Mucosa of stomach (tissue), 1 donor: ENCODE measurements around the gene IGFBP4.

Source experiments
- H3K27me3 ChIP-seq: one replicate; pipeline ENCODE4 v1.7.0; 2013; ENCODE audit warnings: mild to moderate bottlenecking, low read length; ENCODE audit not compliant: control insufficient read depth, insufficient read depth
- H3K36me3 ChIP-seq: one replicate; pipeline ENCODE4 v1.7.0; 2013; ENCODE audit warnings: low read length; ENCODE audit not compliant: control insufficient read depth, insufficient read depth
- H3K4me1 ChIP-seq: one replicate; pipeline ENCODE4 v1.7.0; 2013; ENCODE audit warnings: mild to moderate bottlenecking, low read length; ENCODE audit not compliant: control insufficient read depth, insufficient read depth
- H3K4me3 ChIP-seq: one replicate; pipeline ENCODE4 v1.7.0; 2013; ENCODE audit warnings: low read length
- H3K9ac ChIP-seq: one replicate; pipeline ENCODE4 v1.7.0; 2013; ENCODE audit warnings: mild to moderate bottlenecking, low read length, moderate library complexity
- H3K9me3 ChIP-seq: one replicate; pipeline ENCODE4 v1.7.0; 2013; ENCODE audit warnings: mild to moderate bottlenecking, low read length, moderate library complexity; ENCODE audit not compliant: control insufficient read depth
- donor health status: Pancreatic carcinoma.

IGFBP4 gene

GRCh38 chr17:40451420-40451819 lies 8.2 kb downstream of the IGFBP4 start:
- Histone ChIP-seq H3K4me3 (no peak overlapping the region), H3K36me3 (peaks cover 19% of the 10 kb centered on the region), H3K9ac (no peak overlapping the region), H3K9me3 (no peaks in the 10 kb centered on the region), H3K4me1 (peaks cover 76% of the 10 kb centered on the region), H3K27me3 (no peaks in the 10 kb centered on the region)

GRCh38 chr17:40452216-40452787 lies 9.1 kb downstream of the IGFBP4 start:
- no peak overlapping the region for H3K4me3 ChIP-seq
- H3K9ac ChIP-seq, result no peak overlapping the region
- H3K4me1 ChIP-seq, result peaks cover 73% of the 10 kb centered on the region
- peaks cover 28% of the 10 kb centered on the region for H3K36me3 ChIP-seq
- H3K9me3 ChIP-seq, result no peaks in the 10 kb centered on the region
- H3K27me3 ChIP-seq, result no peaks in the 10 kb centered on the region

GRCh38 chr17:40452921-40453378 lies 9.7 kb downstream of the IGFBP4 start:
- peaks cover 73% of the 10 kb centered on the region for H3K4me1 ChIP-seq
- H3K9ac ChIP-seq, result no peak overlapping the region
- H3K9me3 ChIP-seq, result no peaks in the 10 kb centered on the region
- peaks cover 30% of the 10 kb centered on the region for H3K36me3 ChIP-seq
- H3K27me3 ChIP-seq, result no peaks in the 10 kb centered on the region
- H3K4me3 ChIP-seq, result no peak overlapping the region

DNA sequence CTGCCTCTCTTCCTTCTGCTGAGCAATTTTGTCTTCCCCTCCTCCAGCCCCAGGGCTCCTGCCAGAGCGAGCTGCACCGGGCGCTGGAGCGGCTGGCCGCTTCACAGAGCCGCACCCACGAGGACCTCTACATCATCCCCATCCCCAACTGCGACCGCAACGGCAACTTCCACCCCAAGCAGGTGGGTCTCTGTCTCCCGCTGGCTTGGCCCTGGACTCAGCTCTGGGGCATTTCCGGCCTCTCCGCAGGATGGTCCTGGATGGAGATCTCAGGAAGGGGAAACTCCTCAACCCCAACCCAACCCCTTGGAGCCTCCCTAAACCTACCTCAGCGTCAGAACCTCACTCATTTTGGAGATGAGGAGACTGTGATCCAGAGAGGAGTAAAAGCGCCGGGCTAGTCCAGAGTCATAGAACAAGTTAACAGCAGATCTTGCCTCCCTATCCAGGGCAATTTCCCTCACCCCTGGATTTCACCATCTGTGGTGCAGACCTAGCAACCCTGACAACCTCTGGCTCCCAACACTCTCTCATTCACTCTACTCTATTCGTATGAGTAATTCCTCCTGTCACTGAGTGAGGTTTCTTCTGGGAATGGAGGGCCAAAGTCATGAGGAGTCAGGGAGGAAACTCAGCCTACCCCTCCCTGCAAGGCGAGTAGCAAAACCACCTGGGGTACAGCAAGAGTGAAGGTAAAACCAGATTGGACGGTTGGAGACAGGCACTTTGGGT lies 10.8 kb downstream of the IGFBP4 start:
- no peak overlapping the region for H3K4me3 ChIP-seq
- H3K36me3 ChIP-seq, result peaks cover 30% of the 10 kb centered on the region
- peaks cover 73% of the 10 kb centered on the region for H3K4me1 ChIP-seq
- no peak overlapping the region for H3K9ac ChIP-seq
- no peaks in the 10 kb centered on the region for H3K27me3 ChIP-seq
- no peaks in the 10 kb centered on the region for H3K9me3 ChIP-seq

- Histone ChIP-seq H3K9ac (no peak overlapping the region), H3K4me1 (peaks cover 68% of the 10 kb centered on the region), H3K9me3 (no peaks in the 10 kb centered on the region), H3K36me3 (peaks cover 30% of the 10 kb centered on the region), H3K4me3 (no peak overlapping the region), H3K27me3 (no peaks in the 10 kb centered on the region)
Measured at GRCh38 chr17:40454613-40454995, 11.4 kb downstream of the IGFBP4 start.

GRCh38 chr17:40456396-40456951 lies 13.2 kb downstream of the IGFBP4 start:
- Histone ChIP-seq H3K36me3 (peaks cover 30% of the 10 kb centered on the region), H3K9me3 (no peaks in the 10 kb centered on the region), H3K4me1 (peaks cover 53% of the 10 kb centered on the region), H3K9ac (no peak overlapping the region), H3K4me3 (no peak overlapping the region), H3K27me3 (no peaks in the 10 kb centered on the region)

DNA sequence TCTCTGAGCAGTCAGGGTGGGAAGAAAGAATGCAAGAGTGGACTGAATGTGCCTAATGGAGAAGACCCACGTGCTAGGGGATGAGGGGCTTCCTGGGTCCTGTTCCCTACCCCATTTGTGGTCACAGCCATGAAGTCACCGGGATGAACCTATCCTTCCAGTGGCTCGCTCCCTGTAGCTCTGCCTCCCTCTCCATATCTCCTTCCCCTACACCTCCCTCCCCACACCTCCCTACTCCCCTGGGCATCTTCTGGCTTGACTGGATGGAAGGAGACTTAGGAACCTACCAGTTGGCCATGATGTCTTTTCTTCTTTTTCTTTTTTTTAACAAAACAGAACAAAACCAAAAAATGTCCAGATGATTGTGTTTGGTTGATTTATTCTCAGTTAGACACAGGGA lies 14.1 kb downstream of the IGFBP4 start:
- peaks cover 28% of the 10 kb centered on the region for H3K36me3 ChIP-seq
- H3K9ac ChIP-seq, result no peak overlapping the region
- H3K27me3 ChIP-seq, result no peaks in the 10 kb centered on the region
- no peaks in the 10 kb centered on the region for H3K9me3 ChIP-seq
- peaks cover 47% of the 10 kb centered on the region for H3K4me1 ChIP-seq
- H3K4me3 ChIP-seq, result no peak overlapping the region

DNA sequence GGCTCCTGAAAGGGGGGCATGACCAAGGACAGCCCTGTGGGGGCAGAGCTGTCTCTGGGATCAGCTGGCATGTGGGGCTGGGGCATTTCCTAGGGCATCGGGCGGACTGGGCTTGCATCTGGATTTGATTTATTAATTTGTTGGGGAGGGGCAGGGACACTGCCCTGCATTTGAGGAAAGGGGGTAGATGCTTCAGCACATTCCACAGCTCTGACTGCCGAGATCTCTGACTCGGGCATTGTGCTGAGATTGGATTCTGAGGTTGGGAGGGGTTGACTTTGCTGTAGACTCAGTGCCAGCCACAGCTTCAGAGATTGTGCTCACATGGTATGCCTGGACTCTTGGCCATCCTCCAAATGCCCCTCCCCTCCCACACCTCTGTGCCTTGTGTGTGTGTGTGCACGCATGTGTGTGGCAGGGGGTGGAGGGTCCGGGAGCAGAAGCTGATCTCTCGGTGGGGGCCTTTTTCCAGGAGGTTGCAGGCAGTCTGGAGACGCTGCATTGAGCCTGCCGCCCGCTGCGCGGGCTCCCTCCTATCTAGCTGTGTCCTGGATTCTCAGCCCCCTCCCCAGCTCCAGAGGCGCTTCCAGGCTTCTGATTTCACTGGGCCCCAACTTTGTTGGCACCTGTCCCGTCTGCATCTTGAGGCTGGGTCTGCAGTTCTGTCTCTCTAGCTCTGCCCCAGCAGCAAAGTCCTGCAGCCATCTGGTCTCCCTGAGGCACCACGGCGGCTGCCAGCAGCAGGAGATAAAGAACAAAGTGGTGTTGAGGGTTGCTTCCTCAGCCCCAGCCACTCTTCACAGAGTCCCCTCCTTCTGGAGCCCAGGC lies 14.9 kb downstream of the IGFBP4 start:
- no peak overlapping the region for H3K4me3 ChIP-seq
- peaks cover 39% of the 10 kb centered on the region for H3K4me1 ChIP-seq
- H3K27me3 ChIP-seq, result no peaks in the 10 kb centered on the region
- no peaks in the 10 kb centered on the region for H3K9me3 ChIP-seq
- H3K9ac ChIP-seq, result no peak overlapping the region
- peaks cover 22% of the 10 kb centered on the region for H3K36me3 ChIP-seq

DNA sequence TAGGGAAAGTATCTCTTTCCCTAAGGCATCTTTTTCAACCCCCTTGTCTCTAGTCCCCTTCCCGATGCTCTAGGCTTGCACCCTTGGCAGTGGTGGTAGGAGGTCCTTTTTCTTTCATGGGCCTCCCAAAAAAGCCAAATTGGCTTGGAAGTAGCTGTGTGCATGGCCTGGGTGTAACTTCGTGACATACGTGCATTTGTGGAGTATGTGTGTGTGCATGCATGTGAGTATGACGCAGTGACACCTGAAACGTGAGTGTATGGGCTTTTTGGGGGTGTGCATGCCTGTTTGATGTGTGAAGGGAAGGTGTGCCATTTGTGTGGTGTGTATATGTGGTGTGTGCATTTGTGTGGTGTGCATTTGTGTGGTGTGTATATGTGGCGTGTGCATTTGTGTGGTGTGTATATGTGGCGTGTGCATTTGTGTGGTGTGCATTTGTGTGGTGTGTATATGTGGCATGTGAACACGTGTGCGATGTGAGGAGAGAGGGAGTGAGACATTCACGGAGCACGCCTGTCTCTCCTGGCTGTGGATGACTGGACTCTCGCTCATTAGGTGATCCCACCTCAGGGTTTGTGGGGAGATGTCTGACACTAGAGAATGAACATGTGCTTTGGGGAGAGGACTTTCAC lies 15.7 kb downstream of the IGFBP4 start:
- no peak overlapping the region for H3K4me3 ChIP-seq
- no peak overlapping the region for H3K9ac ChIP-seq
- no peaks in the 10 kb centered on the region for H3K9me3 ChIP-seq
- H3K4me1 ChIP-seq, result peaks cover 31% of the 10 kb centered on the region
- H3K36me3 ChIP-seq, result peaks cover 20% of the 10 kb centered on the region
- H3K27me3 ChIP-seq, result no peaks in the 10 kb centered on the region

- no peaks in the 10 kb centered on the region for H3K27me3 ChIP-seq
- no peak overlapping the region for H3K9ac ChIP-seq
- H3K9me3 ChIP-seq, result no peaks in the 10 kb centered on the region
- peaks cover 24% of the 10 kb centered on the region for H3K4me1 ChIP-seq
- peaks cover 12% of the 10 kb centered on the region for H3K36me3 ChIP-seq
- no peak overlapping the region for H3K4me3 ChIP-seq
Measured at GRCh38 chr17:40459636-40460603, 16.7 kb downstream of the IGFBP4 start.

DNA sequence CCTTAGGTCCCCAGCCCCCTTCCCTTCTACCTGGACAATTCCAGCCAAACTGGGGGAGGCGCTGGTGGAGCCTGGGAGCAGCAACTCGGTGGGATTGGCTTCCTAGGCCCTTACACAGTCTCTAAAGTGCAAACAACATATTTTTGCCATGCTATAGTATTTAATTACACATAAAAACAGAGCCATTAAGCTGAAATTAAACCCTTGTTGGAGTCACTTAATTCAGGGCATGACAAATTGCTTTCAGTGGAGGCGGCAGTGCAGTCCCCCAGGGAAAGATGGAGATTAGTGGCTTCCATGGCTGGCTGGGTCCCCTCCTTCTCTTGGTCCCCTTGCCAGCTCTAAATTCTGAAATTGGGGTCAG lies 17.3 kb downstream of the IGFBP4 start:
- peaks cover 24% of the 10 kb centered on the region for H3K4me1 ChIP-seq
- H3K27me3 ChIP-seq, result no peaks in the 10 kb centered on the region
- no peaks in the 10 kb centered on the region for H3K9me3 ChIP-seq
- H3K9ac ChIP-seq, result no peak overlapping the region
- peaks cover 12% of the 10 kb centered on the region for H3K36me3 ChIP-seq
- H3K4me3 ChIP-seq, result no peak overlapping the region
